Mucosa of descending colon (tissue), 3 donors: ENCODE results near the gene ELL2. TPM values are rescaled to one million over a fixed set of nuclear protein-coding genes. Genes with fewer than 3 reads are reported as not detected.
"Not testable (repeated sequence)": the region's sequence is repeated elsewhere in the genome, so short reads cannot be mapped to it uniquely, and the experiment has no call there.

ENCODE experiments used
- ATAC-seq: fragments of 200-7000 bp; cut with Tn5 transposase; one replicate; pipeline ENCODE4 v1.9.1; 2020; ENCODE audit warnings: mild to moderate bottlenecking, moderate library complexity
- DNase-seq, 3 donors: peaks; one replicate each; pipeline ENCODE4 v3.0.0-alpha.2; 2020
- H3K36me3 ChIP-seq: fragments of 200-600 bp; one replicate; pipeline ENCODE4 v1.8.0; 2021; ENCODE audit warnings: low read depth, mild to moderate bottlenecking
- H3K4me1 ChIP-seq: fragments of 200-600 bp; one replicate; pipeline ENCODE4 v1.8.0; 2021; ENCODE audit warnings: low read depth, mild to moderate bottlenecking
- H3K4me3 ChIP-seq: fragments of 200-600 bp; one replicate; pipeline ENCODE4 v1.8.0; 2021; ENCODE audit warnings: mild to moderate bottlenecking
- H3K9me3 ChIP-seq: fragments of 200-600 bp; one replicate; pipeline ENCODE4 v1.8.0; 2021; ENCODE audit warnings: mild to moderate bottlenecking
- intact Hi-C, 2 donors: fragments of 100-400 bp; cut with DNase I in 1 of 2; cut with micrococcal nuclease in 1 of 2; formaldehyde crosslinking; loops; one replicate each; pipeline versions ENCODE4 v1.11.0 to v1.11.1; 2022; cut with DNase I, micrococcal nuclease
- total RNA-seq, 3 donors: library from RNA; stranded (reverse); fragmentation: NEBNext Ultra II Directional in 2 of 3; extraction: Animal tissue kit (Norgen Biotek cat#: 25700) in 2 of 3; gene quantifications; one replicate each; pipeline versions ENCODE4 v1.2.1 to v1.2.4, GENCODE V29; 2021 to 2023
- TF ChIP-seq, protein P1 (sequence below): fragments of 200-600 bp; IDR thresholded peaks from one replicate; pipeline ENCODE4 v1.8.0; 2022; ENCODE audit warnings: antibody characterized with exemption, mild to moderate bottlenecking
- donor health status: DM: no; HTN: no; CAD: no; lungs with moderate emphysema.
- donor health status: DM: no; HTN: no; CAD: no.
- donor health status: DM: no; HTN: yes; CAD: no.

ELL2 gene
- total RNA-seq, 3 donors from 2014 or later, result 26.9 to 42.7 (median 31.7) TPM

DNA sequence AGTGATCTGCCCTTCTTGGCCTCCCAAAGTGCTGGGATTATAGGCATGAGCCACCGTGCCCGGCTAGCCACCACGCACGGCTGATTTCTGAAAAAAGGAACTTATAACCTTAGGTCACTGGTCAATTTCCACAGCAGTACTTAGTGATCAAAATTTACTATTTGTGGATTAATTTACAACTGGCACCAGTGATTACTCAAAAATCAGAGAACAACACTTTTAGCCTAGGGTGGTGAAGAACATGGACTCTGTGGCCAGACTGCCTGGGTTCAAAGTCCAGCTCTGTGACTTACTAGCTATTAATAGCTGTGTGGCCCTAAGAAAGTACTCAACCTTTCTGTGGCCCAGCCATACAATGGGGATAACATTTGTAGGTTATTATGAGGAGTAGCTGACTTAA lies 88.3 kb downstream of the ELL2 start:
- no peak overlapping the region for H3K4me3 ChIP-seq
- H3K36me3 ChIP-seq, result no peaks in the 10 kb centered on the region
- peaks cover 8% of the 10 kb centered on the region for H3K4me1 ChIP-seq
- no peak for ATAC-seq
- intact Hi-C loops, result no loop called here
- H3K9me3 ChIP-seq, result no peaks in the 10 kb centered on the region
- TF ChIP-seq, protein P1, sequence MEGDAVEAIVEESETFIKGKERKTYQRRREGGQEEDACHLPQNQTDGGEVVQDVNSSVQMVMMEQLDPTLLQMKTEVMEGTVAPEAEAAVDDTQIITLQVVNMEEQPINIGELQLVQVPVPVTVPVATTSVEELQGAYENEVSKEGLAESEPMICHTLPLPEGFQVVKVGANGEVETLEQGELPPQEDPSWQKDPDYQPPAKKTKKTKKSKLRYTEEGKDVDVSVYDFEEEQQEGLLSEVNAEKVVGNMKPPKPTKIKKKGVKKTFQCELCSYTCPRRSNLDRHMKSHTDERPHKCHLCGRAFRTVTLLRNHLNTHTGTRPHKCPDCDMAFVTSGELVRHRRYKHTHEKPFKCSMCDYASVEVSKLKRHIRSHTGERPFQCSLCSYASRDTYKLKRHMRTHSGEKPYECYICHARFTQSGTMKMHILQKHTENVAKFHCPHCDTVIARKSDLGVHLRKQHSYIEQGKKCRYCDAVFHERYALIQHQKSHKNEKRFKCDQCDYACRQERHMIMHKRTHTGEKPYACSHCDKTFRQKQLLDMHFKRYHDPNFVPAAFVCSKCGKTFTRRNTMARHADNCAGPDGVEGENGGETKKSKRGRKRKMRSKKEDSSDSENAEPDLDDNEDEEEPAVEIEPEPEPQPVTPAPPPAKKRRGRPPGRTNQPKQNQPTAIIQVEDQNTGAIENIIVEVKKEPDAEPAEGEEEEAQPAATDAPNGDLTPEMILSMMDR, result no peak
- no peak for DNase-seq

DNA sequence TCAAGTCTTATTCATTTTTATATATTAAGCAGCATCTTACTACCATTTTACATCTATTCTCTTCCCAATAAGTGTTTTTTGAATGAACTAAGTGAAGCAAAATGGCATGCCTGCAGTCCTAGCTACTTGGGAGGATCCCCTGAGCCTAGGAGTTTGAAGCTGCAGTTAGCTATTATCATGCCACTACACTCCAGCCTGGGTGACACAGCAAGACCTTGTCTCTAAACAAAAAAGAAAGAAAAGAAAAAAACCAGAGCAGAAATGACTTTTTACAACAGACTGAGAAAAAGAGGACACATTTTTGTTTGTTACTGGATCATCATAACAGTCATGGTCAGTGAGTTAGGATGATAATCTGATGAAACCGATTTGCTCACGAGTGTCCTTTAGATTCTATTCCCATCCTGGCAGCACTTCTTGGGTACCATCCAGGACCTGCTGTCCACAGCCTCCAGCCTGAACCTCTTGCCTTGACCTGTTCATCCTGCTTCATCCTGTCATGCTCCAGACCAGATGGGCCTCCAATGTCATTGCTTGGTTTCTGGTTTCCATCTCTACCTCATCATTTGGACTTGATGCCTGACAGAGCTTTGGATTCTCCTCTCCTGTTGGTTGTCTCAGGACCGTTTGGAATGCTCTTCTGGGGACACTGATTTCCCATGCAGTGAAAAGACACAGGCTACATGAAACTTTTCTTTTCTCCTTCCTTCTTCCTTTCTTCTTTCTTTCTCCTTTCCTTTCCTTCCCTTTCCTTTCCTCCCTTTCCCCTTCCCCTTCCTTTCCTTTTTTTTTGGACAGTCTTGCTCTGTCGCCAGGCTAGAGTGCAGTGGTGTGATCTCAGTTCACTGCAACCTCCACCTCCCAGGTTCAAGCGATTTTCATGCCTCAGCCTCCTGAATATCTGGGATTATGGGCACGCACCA lies 89.0 kb downstream of the ELL2 start:
- Histone ChIP-seq H3K9me3 (no peaks in the 10 kb centered on the region), H3K36me3 (no peaks in the 10 kb centered on the region), H3K4me1 (peaks cover 8% of the 10 kb centered on the region), H3K4me3 (no peak overlapping the region)
- DNase-seq, result no peak
- ATAC-seq, result no peak
- intact Hi-C loops, result no loop called here
- TF ChIP-seq, protein P1, result no peak

DNA sequence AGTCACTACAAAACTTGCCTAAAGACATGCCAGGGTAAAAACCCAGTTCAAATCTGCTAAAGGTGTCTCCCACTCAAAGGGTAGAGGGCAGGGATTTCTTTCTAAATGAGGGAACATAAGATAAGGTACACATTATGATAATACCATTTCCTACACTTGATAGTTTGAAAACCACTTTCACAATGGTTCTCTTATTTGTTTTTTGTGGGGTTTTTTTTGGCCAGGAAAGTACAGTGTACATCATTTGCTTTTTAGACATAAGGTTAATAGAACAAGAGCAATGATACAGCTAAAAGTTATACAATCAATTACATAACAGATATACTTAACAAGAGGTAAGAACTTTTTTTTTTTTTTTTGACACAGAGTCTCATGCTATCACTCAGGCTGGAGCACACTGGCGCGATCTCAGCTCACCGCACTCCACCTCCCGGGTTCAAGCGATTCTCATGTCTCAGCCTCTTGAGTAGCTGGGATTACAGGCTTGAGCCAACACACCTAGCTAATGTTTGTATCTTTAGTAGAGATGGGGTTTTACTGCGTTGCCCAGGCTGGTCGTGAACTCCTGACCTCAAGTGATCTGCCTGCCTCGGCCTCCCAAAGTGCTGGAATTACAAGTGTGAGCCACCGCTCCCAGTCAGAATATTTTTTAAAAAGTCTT lies 90.4 kb downstream of the ELL2 start:
- ATAC-seq (no peak), DNase-seq (no peak)
- peaks cover 8% of the 10 kb centered on the region for H3K4me1 ChIP-seq
- intact Hi-C loops, result no loop called here
- no peaks in the 10 kb centered on the region for H3K36me3 ChIP-seq
- no peak overlapping the region for H3K4me3 ChIP-seq
- TF ChIP-seq, protein P1, result no peak
- H3K9me3 ChIP-seq, result no peaks in the 10 kb centered on the region

DNA sequence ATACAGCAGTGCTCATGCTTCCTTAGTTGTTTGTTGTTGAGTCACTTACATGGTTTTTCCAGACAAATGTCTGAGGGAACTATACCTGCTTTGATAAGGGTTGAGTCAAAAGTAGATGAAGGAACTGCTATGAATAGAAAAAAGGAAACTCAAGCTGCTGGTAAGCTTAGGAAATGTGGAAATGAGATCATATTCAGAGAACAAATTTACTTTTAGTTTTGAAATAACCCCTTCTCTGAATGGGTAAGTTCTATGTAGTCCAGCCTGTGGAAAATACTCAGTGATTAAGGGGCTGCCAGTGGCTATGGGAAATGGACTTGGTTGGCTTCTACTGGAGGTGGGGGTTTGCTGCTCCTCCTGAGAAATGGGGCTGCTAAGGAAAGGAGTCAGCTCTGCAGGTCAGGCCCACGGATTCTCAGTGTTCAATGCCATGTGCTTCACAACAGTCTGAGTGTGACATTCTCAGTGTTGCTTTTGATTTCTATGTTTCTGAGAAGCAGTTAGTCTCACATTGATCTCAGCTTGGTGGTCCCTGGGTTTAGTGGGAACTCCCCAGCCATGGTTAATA lies 91.5 kb downstream of the ELL2 start:
- Histone ChIP-seq H3K9me3 (no peaks in the 10 kb centered on the region), H3K4me1 (peaks cover 8% of the 10 kb centered on the region), H3K4me3 (no peak overlapping the region), H3K36me3 (no peaks in the 10 kb centered on the region)
- intact Hi-C loops, result no loop called here
- TF ChIP-seq, protein P1, result no peak
- DNase-seq (no peak), ATAC-seq (peak; percentile 20)

DNA sequence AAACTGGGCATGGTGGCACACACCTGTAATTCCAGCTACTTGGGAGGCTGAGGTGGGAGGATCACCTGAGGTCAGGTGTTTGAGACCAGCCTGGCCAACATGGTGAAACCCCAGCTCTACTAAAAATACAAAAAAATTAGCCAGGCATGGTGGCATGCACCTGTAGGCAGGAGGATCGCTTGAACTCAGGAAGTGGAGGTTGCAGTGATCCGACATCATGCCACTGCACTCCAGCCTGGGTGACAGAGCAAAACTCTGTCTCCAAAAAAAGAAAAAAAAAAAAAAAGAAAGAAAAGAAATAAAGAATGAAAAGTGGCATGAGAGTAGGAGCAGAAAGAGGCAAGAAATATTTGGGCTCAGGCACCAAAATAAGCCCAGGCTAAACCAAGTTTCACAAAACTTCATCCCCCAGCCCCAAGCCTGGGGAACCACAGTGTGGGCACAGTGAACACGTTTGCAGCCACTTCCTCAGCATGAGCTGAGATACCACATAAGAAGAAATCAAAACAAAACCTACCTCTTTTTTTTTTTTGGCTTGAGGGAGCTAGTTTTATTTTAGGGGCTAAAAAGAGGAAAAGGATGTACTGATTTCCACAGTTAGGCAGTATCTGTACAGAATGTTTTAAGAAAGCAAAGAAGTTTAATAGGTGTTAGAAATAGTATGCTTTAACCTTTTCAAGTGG lies 92.3 kb downstream of the ELL2 start:
- ATAC-seq, result peak; percentile 22
- intact Hi-C loops, result loop anchor here in 1 of 2 donors (5.0 kb wide), 1 partner anchor 468 kb away; no protein-coding TSS in a partner anchor
- not testable (repeated sequence) for H3K36me3 ChIP-seq, H3K9me3 ChIP-seq, DNase-seq, H3K4me3 ChIP-seq, H3K4me1 ChIP-seq
